ENCODE results near the gene IFT43. TPM values are rescaled to one million over a fixed set of nuclear protein-coding genes. Genes with fewer than 3 reads are reported as not detected.

IFT43 gene
- total RNA-seq, result 41.7 and 48.4 TPM in 2 replicates

GRCh38 chr14:75985618-75986438 lies at the start of gene IFT43:
TSS of gene IFT43 (plus strand) at chr14:75985763. CDS start at chr14:75985787, 24 bp downstream.

GRCh38 chr14:75981426-75982265 lies 3.9 kb upstream of the IFT43 start, which contains the start of gene TGFB3:
TSS of gene TGFB3 (minus strand) at chr14:75981995. CDS start at chr14:75980893, 1,102 bp downstream.

Other genes starting within 250 kb of the IFT43 start
- gene TGFB3, start 3.8 kb upstream of the IFT43 start, total RNA-seq, result 12.2 and 19.8 TPM in 2 replicates
- 43.5 and 53.8 TPM in 2 replicates for gene GPATCH2L, start 166.2 kb downstream of the IFT43 start, total RNA-seq